GM18858 (cell line): ENCODE results near the gene ATXN7L1.

Experiments used
- ATAC-seq: cut with Tn5 transposase; IDR thresholded peaks from one replicate; pipeline ENCODE4 v1.9.1; 2021; ENCODE audit not compliant: unreplicated experiment

Gene ATXN7L1

GRCh38 chr7:105680505-105681187 is 195.8 kb downstream of the ATXN7L1 start:
- ATAC-seq = no peak

GRCh38 chr7:105678811-105679495 is 197.4 kb downstream of the ATXN7L1 start:
- ATAC-seq = peak; percentile 48

GRCh38 chr7:105677817-105678573 is 198.4 kb downstream of the ATXN7L1 start:
- peak; percentile 41 for ATAC-seq

GRCh38 chr7:105677410-105677730 is 199.0 kb downstream of the ATXN7L1 start:
- ATAC-seq = no peak

- no peak for ATAC-seq
Measured at GRCh38 chr7:105675934-105676371, 200.4 kb downstream of the ATXN7L1 start.

GRCh38 chr7:105674200-105674920 is 202.0 kb downstream of the ATXN7L1 start:
- no peak for ATAC-seq

GRCh38 chr7:105673367-105674084 is 202.9 kb downstream of the ATXN7L1 start:
- no peak for ATAC-seq

- no peak for ATAC-seq
Measured at GRCh38 chr7:105672801-105673200, 203.6 kb downstream of the ATXN7L1 start.

- ATAC-seq = no peak
Measured at GRCh38 chr7:105666324-105666723, 210.1 kb downstream of the ATXN7L1 start.

- no peak for ATAC-seq
Measured at GRCh38 chr7:105665684-105666083, 210.7 kb downstream of the ATXN7L1 start.

GRCh38 chr7:105664816-105665525 is 211.4 kb downstream of the ATXN7L1 start:
- no peak for ATAC-seq

- no peak for ATAC-seq
Measured at GRCh38 chr7:105662998-105663397, 213.4 kb downstream of the ATXN7L1 start.

- no peak for ATAC-seq
Measured at GRCh38 chr7:105661625-105662024, 214.8 kb downstream of the ATXN7L1 start.

GRCh38 chr7:105656922-105657521 is 219.4 kb downstream of the ATXN7L1 start:
- no peak for ATAC-seq

GRCh38 chr7:105655500-105656380 is 220.7 kb downstream of the ATXN7L1 start:
- ATAC-seq = no peak

GRCh38 chr7:105655067-105655466 is 221.3 kb downstream of the ATXN7L1 start:
- no peak for ATAC-seq

GRCh38 chr7:105654095-105654686 is 222.2 kb downstream of the ATXN7L1 start:
- no peak for ATAC-seq

GRCh38 chr7:105653441-105654005 is 222.9 kb downstream of the ATXN7L1 start:
- no peak for ATAC-seq
